Panc1 (cell line): Measurements from ENCODE around the gene KIF1A. TPM values are rescaled to one million over a fixed set of nuclear protein-coding genes. Genes with fewer than 3 reads are reported as not detected.

Experiments
- ATAC-seq: fragments of 200-7000 bp; cut with Tn5 transposase; 2 replicates; pipeline ENCODE4 v1.9.1; 2020; ENCODE audit warnings: mild to moderate bottlenecking, moderate library complexity
- BruUV-seq: library from RNA; stranded (reverse); fragments of 400-500 nt; replicated peaks from 2 replicates; lab custom pipeline; 2021; lab: Mats Ljungman, UMichigan
- CTCF ChIA-PET: fragments of 300-600 bp; sonication (Branson Sonifier 250); formaldehyde crosslinking; loops from one replicate; lab custom pipeline; 2022; ENCODE audit warnings: antibody characterized with exemption; lab: Charles Lee
- POLR2A ChIA-PET: fragments of 300-600 bp; sonication (Branson Sonifier 250); formaldehyde crosslinking; loops from one replicate; lab custom pipeline; 2022; ENCODE audit warnings: antibody characterized with exemption; lab: Charles Lee
- DNase-seq: peaks from one replicate; pipeline ENCODE4 v3.0.0-alpha.2; 2010; ENCODE audit warnings: low read depth, low spot score
- H3K27ac ChIP-seq: 2 replicates; pipeline ENCODE4 v1.5.1; 2011; ENCODE audit warnings: mild to moderate bottlenecking, low read length, inconsistent platforms
- H3K27me3 ChIP-seq: fragments of 200-500 bp; sonication (Bioruptor generic); 2 replicates; pipeline ENCODE4 v1.6.0; 2014; ENCODE audit warnings: low read length, inconsistent platforms; ENCODE audit not compliant: control insufficient read depth, insufficient read depth
- H3K36me3 ChIP-seq: fragments of 200-500 bp; sonication (Bioruptor generic); 2 replicates; pipeline ENCODE4 v1.5.1; 2014; ENCODE audit warnings: inconsistent platforms, mild to moderate bottlenecking, low read length, moderate library complexity; ENCODE audit not compliant: control insufficient read depth, insufficient read depth
- H3K4me1 ChIP-seq: 2 replicates; pipeline ENCODE4 v1.5.1; 2011; ENCODE audit warnings: inconsistent platforms, mild to moderate bottlenecking, low read length, moderate library complexity; ENCODE audit not compliant: control insufficient read depth, insufficient read depth
- H3K4me3 ChIP-seq, 2 experiments: 2 replicates each; pipeline ENCODE4 v1.5.1; 2011 to 2012; ENCODE audit warnings: low read depth in 2 of 2, low read length in 2 of 2, mild to moderate bottlenecking in 2 of 2, inconsistent platforms in 1 of 2, moderate library complexity in 1 of 2
- H3K9me3 ChIP-seq: fragments of 200-500 bp; sonication (Bioruptor generic); 2 replicates; pipeline ENCODE4 v1.5.1; 2014; ENCODE audit warnings: low read depth, mild to moderate bottlenecking, inconsistent platforms, low read length, moderate library complexity; ENCODE audit not compliant: control insufficient read depth, insufficient read depth
- POLR2AphosphoS5 ChIP-seq: IDR thresholded peaks from 2 replicates; pipeline ENCODE4 v1.6.1; 2012; ENCODE audit warnings: mild to moderate bottlenecking, low read depth, low read length, moderate library complexity
- SIN3A ChIP-seq: IDR thresholded peaks from 2 replicates; pipeline ENCODE4 v1.6.1; 2012; ENCODE audit warnings: low read depth, mild to moderate bottlenecking, low read length, moderate library complexity, borderline replicate concordance; ENCODE audit not compliant: insufficient read depth
- TCF7L2 ChIP-seq: IDR thresholded peaks from 2 replicates; pipeline ENCODE4 v1.6.1; 2011; ENCODE audit warnings: mild to moderate bottlenecking, low read depth, low read length, inconsistent platforms
- in situ Hi-C: cut with HindIII; loops from 2 replicates; pipeline ENCODE4 v1.10.0; 2016; ENCODE audit warnings: low sequenced_read_pairs, low pct_unique_long_range_greater_than_20kb
- intact Hi-C: fragments of 100-400 bp; cut with micrococcal nuclease; formaldehyde crosslinking; loops from one replicate; pipeline ENCODE4 v1.10.0; 2022; ENCODE audit not compliant: unreplicated experiment
- total RNA-seq: library from RNA; stranded (reverse); gene quantifications from one replicate; pipeline ENCODE4 v1.2.1, GENCODE V29; 2021; ENCODE audit not compliant: unreplicated experiment
- TF ChIP-seq, protein P1 (sequence below): fragments of 450-650 bp; IDR thresholded peaks from 2 replicates; pipeline ENCODE4 v1.5.1; 2017; ENCODE audit warnings: mild to moderate bottlenecking
- TF ChIP-seq, protein P2 (sequence below), 2 experiments: IDR thresholded peaks; 2 replicates each; pipeline ENCODE4 v1.6.1; 2011 to 2012; ENCODE audit warnings: low read depth in 2 of 2, control low read depth in 1 of 2, low read length in 1 of 2, mild to moderate bottlenecking in 1 of 2, moderate library complexity in 1 of 2; ENCODE audit not compliant: insufficient read depth in 1 of 2

Gene KIF1A
- total RNA-seq, 1 experiment from 2014 or later, result 132 TPM

DNA sequence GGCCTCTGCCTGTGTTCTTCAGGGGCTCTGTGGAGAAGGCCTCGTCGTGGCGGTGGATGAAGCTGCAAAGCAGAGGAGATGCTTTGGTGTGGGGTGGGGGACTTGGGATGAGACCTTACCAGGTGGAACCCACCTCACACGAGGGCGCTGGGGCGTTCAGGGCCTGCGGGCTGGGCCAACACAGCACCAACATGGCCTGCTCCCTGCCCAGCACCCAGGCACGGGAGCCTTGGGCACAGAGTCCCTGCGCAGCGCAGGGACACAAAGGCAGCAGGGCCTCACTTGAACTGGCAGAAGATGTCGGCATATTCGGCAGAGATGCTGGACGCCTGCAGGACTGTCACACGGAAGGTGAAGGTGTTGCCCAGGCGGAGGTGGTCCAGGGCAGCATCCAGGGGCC, 74.6 kb downstream of the KIF1A start:
- intact Hi-C loops (no loop called here), in situ Hi-C loops (no loop called here)
- H3K36me3 ChIP-seq, result no peaks in the 10 kb centered on the region
- no peak for ATAC-seq
- H3K9me3 ChIP-seq, result no peaks in the 10 kb centered on the region
- ChIA-PET POLR2A (no interaction called here), CTCF (no interaction called here)
- H3K27ac ChIP-seq, result no peak overlapping the region
- H3K4me1 ChIP-seq, result no peaks in the 10 kb centered on the region
- H3K27me3 ChIP-seq, result no peaks in the 10 kb centered on the region
- TF ChIP-seq, protein P1, sequence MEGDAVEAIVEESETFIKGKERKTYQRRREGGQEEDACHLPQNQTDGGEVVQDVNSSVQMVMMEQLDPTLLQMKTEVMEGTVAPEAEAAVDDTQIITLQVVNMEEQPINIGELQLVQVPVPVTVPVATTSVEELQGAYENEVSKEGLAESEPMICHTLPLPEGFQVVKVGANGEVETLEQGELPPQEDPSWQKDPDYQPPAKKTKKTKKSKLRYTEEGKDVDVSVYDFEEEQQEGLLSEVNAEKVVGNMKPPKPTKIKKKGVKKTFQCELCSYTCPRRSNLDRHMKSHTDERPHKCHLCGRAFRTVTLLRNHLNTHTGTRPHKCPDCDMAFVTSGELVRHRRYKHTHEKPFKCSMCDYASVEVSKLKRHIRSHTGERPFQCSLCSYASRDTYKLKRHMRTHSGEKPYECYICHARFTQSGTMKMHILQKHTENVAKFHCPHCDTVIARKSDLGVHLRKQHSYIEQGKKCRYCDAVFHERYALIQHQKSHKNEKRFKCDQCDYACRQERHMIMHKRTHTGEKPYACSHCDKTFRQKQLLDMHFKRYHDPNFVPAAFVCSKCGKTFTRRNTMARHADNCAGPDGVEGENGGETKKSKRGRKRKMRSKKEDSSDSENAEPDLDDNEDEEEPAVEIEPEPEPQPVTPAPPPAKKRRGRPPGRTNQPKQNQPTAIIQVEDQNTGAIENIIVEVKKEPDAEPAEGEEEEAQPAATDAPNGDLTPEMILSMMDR, result no peak
- TF ChIP-seq, protein P2, sequence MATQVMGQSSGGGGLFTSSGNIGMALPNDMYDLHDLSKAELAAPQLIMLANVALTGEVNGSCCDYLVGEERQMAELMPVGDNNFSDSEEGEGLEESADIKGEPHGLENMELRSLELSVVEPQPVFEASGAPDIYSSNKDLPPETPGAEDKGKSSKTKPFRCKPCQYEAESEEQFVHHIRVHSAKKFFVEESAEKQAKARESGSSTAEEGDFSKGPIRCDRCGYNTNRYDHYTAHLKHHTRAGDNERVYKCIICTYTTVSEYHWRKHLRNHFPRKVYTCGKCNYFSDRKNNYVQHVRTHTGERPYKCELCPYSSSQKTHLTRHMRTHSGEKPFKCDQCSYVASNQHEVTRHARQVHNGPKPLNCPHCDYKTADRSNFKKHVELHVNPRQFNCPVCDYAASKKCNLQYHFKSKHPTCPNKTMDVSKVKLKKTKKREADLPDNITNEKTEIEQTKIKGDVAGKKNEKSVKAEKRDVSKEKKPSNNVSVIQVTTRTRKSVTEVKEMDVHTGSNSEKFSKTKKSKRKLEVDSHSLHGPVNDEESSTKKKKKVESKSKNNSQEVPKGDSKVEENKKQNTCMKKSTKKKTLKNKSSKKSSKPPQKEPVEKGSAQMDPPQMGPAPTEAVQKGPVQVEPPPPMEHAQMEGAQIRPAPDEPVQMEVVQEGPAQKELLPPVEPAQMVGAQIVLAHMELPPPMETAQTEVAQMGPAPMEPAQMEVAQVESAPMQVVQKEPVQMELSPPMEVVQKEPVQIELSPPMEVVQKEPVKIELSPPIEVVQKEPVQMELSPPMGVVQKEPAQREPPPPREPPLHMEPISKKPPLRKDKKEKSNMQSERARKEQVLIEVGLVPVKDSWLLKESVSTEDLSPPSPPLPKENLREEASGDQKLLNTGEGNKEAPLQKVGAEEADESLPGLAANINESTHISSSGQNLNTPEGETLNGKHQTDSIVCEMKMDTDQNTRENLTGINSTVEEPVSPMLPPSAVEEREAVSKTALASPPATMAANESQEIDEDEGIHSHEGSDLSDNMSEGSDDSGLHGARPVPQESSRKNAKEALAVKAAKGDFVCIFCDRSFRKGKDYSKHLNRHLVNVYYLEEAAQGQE (IDR thresholded peaks at IDR 0.05; ENCODE audit: insufficient read depth in 1 of 2, low read depth in 2 of 2, low read length in 1 of 2), result no peak
- TF ChIP-seq TCF7L2 (no peak), POLR2AphosphoS5 (no peak), SIN3A (no peak)
- no peak for DNase-seq
- H3K4me3 ChIP-seq, result no peak overlapping the region
- BruUV-seq, result no TSS peak

DNA sequence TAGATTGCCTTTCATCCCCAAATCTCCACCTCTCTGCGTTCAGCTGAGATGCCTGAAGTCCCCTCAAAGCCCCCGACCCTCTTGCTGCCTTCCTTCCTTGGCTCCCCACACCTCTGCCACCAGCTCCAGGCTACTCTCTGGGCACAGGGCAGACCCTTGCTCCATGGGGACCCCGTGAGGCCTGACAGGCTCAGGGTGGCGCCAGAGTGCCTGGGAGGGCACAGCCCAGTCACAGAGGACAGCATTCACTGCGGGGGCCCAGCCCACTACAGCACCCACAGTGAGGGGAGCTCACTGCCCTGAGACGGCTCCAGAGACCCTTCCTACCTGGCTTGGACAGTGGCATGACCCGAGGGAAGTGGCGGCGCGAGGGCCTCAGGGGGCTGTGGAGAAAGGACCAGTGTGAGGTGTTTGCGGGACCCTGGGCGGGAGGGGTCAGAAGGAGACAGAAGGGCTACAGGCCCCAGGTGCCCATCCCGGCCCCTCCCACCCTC, 77.4 kb downstream of the KIF1A start:
- in situ Hi-C loops, result no loop called here

More for the DNA sequence above, 77.4 kb downstream of the KIF1A start:
- Histone ChIP-seq H3K36me3 (no peaks in the 10 kb centered on the region), H3K4me3 (no peak overlapping the region), H3K9me3 (no peaks in the 10 kb centered on the region), H3K27ac (no peak overlapping the region), H3K4me1 (no peaks in the 10 kb centered on the region), H3K27me3 (no peaks in the 10 kb centered on the region)
- ChIA-PET POLR2A (no interaction called here), CTCF (no interaction called here)
- no peak for DNase-seq
- intact Hi-C loops, result no loop called here
- no TSS peak for BruUV-seq
- TF ChIP-seq, protein P1, result no peak
- TF ChIP-seq POLR2AphosphoS5, result no peak
- TF ChIP-seq SIN3A, result no peak
- TF ChIP-seq TCF7L2, result no peak
- TF ChIP-seq, protein P2 (IDR thresholded peaks at IDR 0.05; ENCODE audit: insufficient read depth in 1 of 2, low read depth in 2 of 2, low read length in 1 of 2), result no peak
- no peak for ATAC-seq
